Natural killer cell (primary cell): ENCODE data around the gene DLL4. TPM values are rescaled to one million over a fixed set of nuclear protein-coding genes. Genes with fewer than 3 reads are reported as not detected.

Source experiments
- ATAC-seq, 3 donors: fragments of 150-1000 bp in 2 of 3; fragments of 200-7000 bp in 1 of 3; cut with Tn5 transposase; 1 replicate in 1 of 3; 2 replicates in 2 of 3; pipeline ENCODE4 v1.10.0; 2021; ENCODE audit warnings: mild to moderate bottlenecking in 2 of 3, moderate library complexity in 2 of 3
- DNase-seq, 2 donors: peaks; one replicate each; pipeline versions ENCODE4 v3.0.0 to v3.0.0-alpha.2; 2013 to 2021; ENCODE audit warnings: mixed read lengths in 1 of 2
- H3K27ac ChIP-seq: one replicate; pipeline ENCODE4 v1.5.1; 2013; ENCODE audit warnings: mild to moderate bottlenecking, low read length
- H3K27me3 ChIP-seq: one replicate; pipeline ENCODE4 v1.6.1; 2013; ENCODE audit warnings: low read length; ENCODE audit not compliant: control insufficient read depth, insufficient read depth
- H3K36me3 ChIP-seq: one replicate; pipeline ENCODE4 v1.6.1; 2013; ENCODE audit warnings: low read length; ENCODE audit not compliant: control insufficient read depth, insufficient read depth
- H3K4me1 ChIP-seq: one replicate; pipeline ENCODE4 v1.6.1; 2013; ENCODE audit warnings: low read length; ENCODE audit not compliant: control insufficient read depth, insufficient read depth
- H3K4me3 ChIP-seq: one replicate; pipeline ENCODE4 v1.5.1; 2013; ENCODE audit warnings: low read length
- H3K9me3 ChIP-seq: one replicate; pipeline ENCODE4 v1.6.1; 2013; ENCODE audit warnings: low read length; ENCODE audit not compliant: control insufficient read depth, insufficient read depth
- H3K27ac Mint-ChIP-seq, 2 donors: one replicate each; pipeline ENCODE4 v1.8.0; 2022; ENCODE audit warnings: mild to moderate bottlenecking in 2 of 2, mixed read lengths in 2 of 2, moderate library complexity in 1 of 2
- H3K27me3 Mint-ChIP-seq, 2 donors: one replicate each; pipeline ENCODE4 v1.8.0; 2022; ENCODE audit warnings: low read depth in 2 of 2, mixed read lengths in 2 of 2
- H3K36me3 Mint-ChIP-seq: one replicate; pipeline ENCODE4 v1.8.0; 2022; ENCODE audit warnings: mixed read lengths
- H3K4me1 Mint-ChIP-seq, 2 donors: one replicate each; pipeline ENCODE4 v1.8.0; 2022; ENCODE audit warnings: mixed read lengths in 2 of 2
- H3K4me3 Mint-ChIP-seq: one replicate; pipeline ENCODE4 v1.8.0; 2022; ENCODE audit warnings: mild to moderate bottlenecking, moderate library complexity, mixed read lengths
- H3K9me3 Mint-ChIP-seq, 2 donors: one replicate each; pipeline ENCODE4 v1.8.0; 2022; ENCODE audit warnings: mixed read lengths in 2 of 2
- WGBS: methylation state at CpG from one replicate; pipeline ENCODE4 v1.1.7; 2013; ENCODE audit warnings: missing lambda C conversion rate; ENCODE audit not compliant: insufficient coverage; 5-methylcytosine and 5-hydroxymethylcytosine counted together
- intact Hi-C: fragments of 100-400 bp; cut with micrococcal nuclease; formaldehyde crosslinking; loops from one replicate; pipeline ENCODE4 v1.14.2; 2022
- total RNA-seq, 4 donors: library from RNA; stranded (reverse); fragments of 120-200 nt in 1 of 4; gene quantifications; one replicate each; pipeline versions ENCODE4 v1.2.3 to v1.2.4, GENCODE V29; 2013 to 2022
- TF ChIP-seq, protein P1 (sequence below): fragments of 200-600 bp; IDR thresholded peaks from one replicate; pipeline ENCODE4 v1.8.0; 2022; ENCODE audit warnings: antibody characterized with exemption

Gene DLL4
- total RNA-seq, 3 donors from 2014 or later (not counting 1 experiment from before 2014, with no cell fraction given), result 0.10 to 0.16 TPM; not detected in 1

DNA sequence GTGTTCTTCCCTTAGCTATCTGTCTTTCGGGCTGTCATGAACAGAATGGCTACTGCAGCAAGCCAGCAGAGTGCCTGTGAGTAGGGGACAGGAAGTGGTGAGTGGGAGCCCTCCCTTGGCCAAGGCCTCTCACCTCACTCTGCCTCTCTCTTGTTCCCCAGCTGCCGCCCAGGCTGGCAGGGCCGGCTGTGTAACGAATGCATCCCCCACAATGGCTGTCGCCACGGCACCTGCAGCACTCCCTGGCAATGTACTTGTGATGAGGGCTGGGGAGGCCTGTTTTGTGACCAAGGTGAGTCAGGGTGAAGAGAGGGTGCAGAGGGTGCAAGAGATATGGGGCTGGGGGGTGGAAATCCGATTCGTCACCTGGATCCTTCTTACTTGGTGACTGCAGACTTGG, 3.0 kb downstream of the DLL4 start:
- intact Hi-C loops, result no loop called here
- H3K27me3 Mint-ChIP-seq, result peaks cover 27 to 48% of the 10 kb centered on the region in 2 donors

DNA sequence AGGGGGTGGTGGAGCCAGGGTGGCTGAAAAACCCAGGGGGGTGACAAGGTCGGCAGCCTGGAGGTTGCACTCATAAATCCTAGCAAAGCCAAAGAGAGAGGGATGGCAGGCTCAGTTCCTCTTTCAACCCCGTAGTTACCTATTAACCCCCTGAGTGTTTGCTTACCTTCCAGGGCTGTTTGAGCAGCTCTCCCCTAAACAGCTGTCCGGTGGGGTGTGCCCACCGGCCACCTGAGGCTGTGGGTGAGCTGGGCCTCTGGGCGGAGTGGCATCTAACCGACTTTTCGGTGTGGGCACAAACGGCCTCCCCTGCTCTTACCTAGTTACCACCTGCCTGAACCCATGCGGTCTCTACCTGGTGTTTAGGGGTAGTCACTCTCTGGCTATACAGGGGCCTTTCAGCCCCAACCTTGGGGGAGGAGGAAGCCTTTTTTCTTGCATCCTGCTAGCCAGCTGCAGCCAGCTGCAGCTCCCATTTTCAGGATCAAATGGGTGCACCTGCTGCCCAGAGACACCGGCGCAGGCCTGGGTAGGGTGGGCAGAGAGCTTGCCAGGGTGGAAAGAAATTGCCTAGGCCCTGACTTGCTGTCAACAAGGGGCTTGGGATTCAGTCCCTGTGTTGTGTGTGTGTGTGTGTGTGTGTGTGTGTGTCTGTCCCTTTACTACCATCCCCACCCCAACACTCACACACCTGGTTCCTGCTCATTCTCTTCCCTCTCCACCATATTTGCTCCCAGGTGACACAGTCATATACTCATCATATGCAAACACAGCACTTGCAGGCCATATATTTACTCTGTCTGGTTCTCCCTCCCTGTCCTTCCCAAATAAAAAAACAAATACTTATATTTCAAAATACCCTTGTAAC, 3.7 kb downstream of the DLL4 start:
- Mint-ChIP-seq H3K36me3 (no peaks in the 10 kb centered on the region), H3K9me3 (no peaks in the 10 kb centered on the region), H3K4me1 (peaks cover 28 to 45% of the 10 kb centered on the region in 2 donors), H3K27me3 (peaks cover 24 to 43% of the 10 kb centered on the region in 2 donors), H3K4me3 (no peak overlapping the region), H3K27ac (no peak overlapping the region)
- intact Hi-C loops, result no loop called here
- H3K4me3 ChIP-seq, result no peak overlapping the region
- 59% methylated on average over 11 of the region's 11 CpGs for WGBS
- H3K36me3 ChIP-seq, result no peaks in the 10 kb centered on the region
- no peak for DNase-seq
- TF ChIP-seq, protein P1, sequence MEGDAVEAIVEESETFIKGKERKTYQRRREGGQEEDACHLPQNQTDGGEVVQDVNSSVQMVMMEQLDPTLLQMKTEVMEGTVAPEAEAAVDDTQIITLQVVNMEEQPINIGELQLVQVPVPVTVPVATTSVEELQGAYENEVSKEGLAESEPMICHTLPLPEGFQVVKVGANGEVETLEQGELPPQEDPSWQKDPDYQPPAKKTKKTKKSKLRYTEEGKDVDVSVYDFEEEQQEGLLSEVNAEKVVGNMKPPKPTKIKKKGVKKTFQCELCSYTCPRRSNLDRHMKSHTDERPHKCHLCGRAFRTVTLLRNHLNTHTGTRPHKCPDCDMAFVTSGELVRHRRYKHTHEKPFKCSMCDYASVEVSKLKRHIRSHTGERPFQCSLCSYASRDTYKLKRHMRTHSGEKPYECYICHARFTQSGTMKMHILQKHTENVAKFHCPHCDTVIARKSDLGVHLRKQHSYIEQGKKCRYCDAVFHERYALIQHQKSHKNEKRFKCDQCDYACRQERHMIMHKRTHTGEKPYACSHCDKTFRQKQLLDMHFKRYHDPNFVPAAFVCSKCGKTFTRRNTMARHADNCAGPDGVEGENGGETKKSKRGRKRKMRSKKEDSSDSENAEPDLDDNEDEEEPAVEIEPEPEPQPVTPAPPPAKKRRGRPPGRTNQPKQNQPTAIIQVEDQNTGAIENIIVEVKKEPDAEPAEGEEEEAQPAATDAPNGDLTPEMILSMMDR, result no peak
- no peak for ATAC-seq
- peaks cover 30% of the 10 kb centered on the region for H3K27me3 ChIP-seq
- H3K9me3 ChIP-seq, result no peaks in the 10 kb centered on the region
- no peak overlapping the region for H3K27ac ChIP-seq
- peaks cover 41% of the 10 kb centered on the region for H3K4me1 ChIP-seq

More for the DNA sequence above, 3.0 kb downstream of the DLL4 start:
- TF ChIP-seq, protein P1, result no peak
- Histone ChIP-seq H3K4me1 (peaks cover 48% of the 10 kb centered on the region), H3K9me3 (no peaks in the 10 kb centered on the region), H3K27me3 (peaks cover 36% of the 10 kb centered on the region), H3K4me3 (no peak overlapping the region), H3K36me3 (no peaks in the 10 kb centered on the region), H3K27ac (no peak overlapping the region)
- Mint-ChIP-seq H3K27ac (no peak overlapping the region), H3K9me3 (no peaks in the 10 kb centered on the region), H3K4me1 (peaks cover 30 to 53% of the 10 kb centered on the region in 2 donors), H3K36me3 (no peaks in the 10 kb centered on the region), H3K4me3 (peak overlapping the region; percentile 21)
- ATAC-seq, result peak in 1 of 3 donors; percentile 42
- WGBS, result 33% methylated on average over 7 of the region's 8 CpGs
- no peak for DNase-seq

DNA sequence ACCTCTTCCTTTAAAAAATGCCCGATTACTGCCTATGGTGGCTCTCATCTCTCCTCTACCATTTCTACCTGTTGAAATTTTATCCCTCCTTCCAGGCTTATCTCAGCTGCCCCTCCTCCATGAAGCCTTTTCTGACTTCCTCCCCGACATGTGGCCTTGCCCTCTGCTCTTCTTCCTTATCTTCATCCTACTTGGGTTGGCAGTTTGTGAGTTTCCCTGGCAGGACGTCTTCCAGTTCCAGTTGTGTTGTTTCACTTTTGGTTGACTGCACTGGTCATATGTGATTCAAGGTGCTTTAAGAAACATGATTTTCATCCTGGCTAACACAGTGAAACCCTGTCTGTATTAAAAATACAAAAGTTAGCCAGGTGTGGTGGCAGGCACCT, 4.4 kb downstream of the DLL4 start:
- TF ChIP-seq, protein P1, result no peak
- H3K4me3 ChIP-seq, result no peak overlapping the region
- H3K36me3 ChIP-seq, result no peaks in the 10 kb centered on the region
- Mint-ChIP-seq H3K36me3 (no peaks in the 10 kb centered on the region), H3K4me1 (peaks cover 28 to 41% of the 10 kb centered on the region in 2 donors), H3K27ac (no peak overlapping the region), H3K4me3 (no peak overlapping the region), H3K27me3 (peaks cover 24 to 40% of the 10 kb centered on the region in 2 donors), H3K9me3 (no peaks in the 10 kb centered on the region)
- intact Hi-C loops, result no loop called here
- H3K27ac ChIP-seq, result no peak overlapping the region
- peaks cover 34% of the 10 kb centered on the region for H3K4me1 ChIP-seq
- H3K9me3 ChIP-seq, result no peaks in the 10 kb centered on the region
- ATAC-seq, result no peak
- no peak for DNase-seq
- 75% methylated on average over 3 of the region's 3 CpGs for WGBS
- H3K27me3 ChIP-seq, result peaks cover 25% of the 10 kb centered on the region
